Lower lobe of right lung (tissue), 2 donors: ENCODE results near the gene TRABD2A. TPM values are rescaled to one million over a fixed set of nuclear protein-coding genes. Genes with fewer than 3 reads are reported as not detected.

ENCODE experiments used
- ATAC-seq, 2 donors: fragments of 200-7000 bp; cut with Tn5 transposase; one replicate each; pipeline ENCODE4 v1.9.1; 2020 to 2022; ENCODE audit warnings: mild to moderate bottlenecking in 2 of 2, moderate library complexity in 2 of 2
- DNase-seq: peaks from one replicate; pipeline ENCODE4 v3.0.0-alpha.2; 2020
- H3K27ac ChIP-seq: fragments of 200-600 bp; one replicate; pipeline ENCODE4 v1.8.0; 2022
- H3K27me3 ChIP-seq: fragments of 200-600 bp; one replicate; pipeline ENCODE4 v1.8.0; 2022; ENCODE audit warnings: low read depth
- H3K36me3 ChIP-seq: fragments of 200-600 bp; one replicate; pipeline ENCODE4 v1.8.0; 2022; ENCODE audit warnings: mild to moderate bottlenecking
- H3K4me1 ChIP-seq: fragments of 200-600 bp; one replicate; pipeline ENCODE4 v1.8.0; 2022
- H3K4me3 ChIP-seq: fragments of 200-600 bp; one replicate; pipeline ENCODE4 v1.8.0; 2022; ENCODE audit warnings: mild to moderate bottlenecking
- H3K9me3 ChIP-seq: fragments of 200-600 bp; one replicate; pipeline ENCODE4 v1.8.0; 2022
- CTCF ChIP-seq: fragments of 200-600 bp; IDR thresholded peaks from one replicate; pipeline ENCODE4 v1.8.0; 2022; ENCODE audit warnings: antibody characterized with exemption, mild to moderate bottlenecking
- intact Hi-C: fragments of 100-400 bp; cut with DNase I; formaldehyde crosslinking; loops from one replicate; pipeline ENCODE4 v1.11.0; 2022
- total RNA-seq: library from RNA; stranded (reverse); fragmentation: NEBNext Ultra II Directional; extraction: Animal tissue kit (Norgen Biotek cat#: 25700); gene quantifications from one replicate; pipeline ENCODE4 v1.2.1, GENCODE V29; 2021
- donor health status: DM: no; HTN: yes; CAD: no; lungs with severe emphysema.

The TRABD2A gene
- total RNA-seq, 1 donor from 2014 or later: 5.4 TPM

- TF ChIP-seq CTCF: no peak
- H3K27ac ChIP-seq: no peak overlapping the region
- H3K27me3 ChIP-seq: no peaks in the 10 kb centered on the region
- H3K36me3 ChIP-seq: no peaks in the 10 kb centered on the region
- no peaks in the 10 kb centered on the region for H3K9me3 ChIP-seq
- intact Hi-C loops: no loop called here
- no peak for ATAC-seq
- H3K4me3 ChIP-seq: no peak overlapping the region
- DNase-seq: no peak
- no peaks in the 10 kb centered on the region for H3K4me1 ChIP-seq
Observed at GRCh38 chr2:84821806-84822205, 59.1 kb downstream of the TRABD2A start.

- intact Hi-C loops: no loop called here
- H3K27me3 ChIP-seq: no peaks in the 10 kb centered on the region
- H3K27ac ChIP-seq: no peak overlapping the region
- no peaks in the 10 kb centered on the region for H3K9me3 ChIP-seq
- no peak overlapping the region for H3K4me3 ChIP-seq
- ATAC-seq: no peak
- no peak for TF ChIP-seq CTCF
- no peaks in the 10 kb centered on the region for H3K36me3 ChIP-seq
- no peak for DNase-seq
- H3K4me1 ChIP-seq: no peaks in the 10 kb centered on the region
Observed at GRCh38 chr2:84817239-84817655, 63.6 kb downstream of the TRABD2A start.

DNA sequence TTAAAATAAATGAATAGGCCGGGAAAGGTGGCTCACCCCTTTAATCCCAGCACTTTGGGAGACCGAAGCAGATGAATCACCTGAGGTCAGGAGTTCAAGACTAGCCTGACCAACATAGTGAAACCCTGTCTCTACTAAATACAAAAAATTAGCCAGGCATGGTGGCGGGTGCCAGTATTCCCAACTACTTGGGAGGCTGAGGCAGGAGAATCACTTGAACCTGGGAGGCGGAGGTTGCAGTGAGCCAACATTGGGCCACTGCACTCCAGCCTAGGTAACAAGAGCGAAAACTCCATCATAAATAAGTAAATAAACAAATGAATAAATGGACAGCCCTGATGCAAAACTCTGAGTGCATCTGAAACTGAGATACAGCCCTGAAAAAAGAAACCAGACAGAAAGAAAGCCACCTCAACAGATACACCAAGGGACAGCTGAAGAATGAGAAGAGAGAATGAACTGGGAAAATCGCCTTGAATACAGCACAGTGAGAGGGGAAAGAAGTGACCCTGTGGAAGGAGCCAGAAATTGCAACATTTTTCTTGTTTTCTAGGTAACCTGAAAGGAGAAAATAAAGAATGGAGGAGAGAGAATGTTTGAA is 64.4 kb downstream of the TRABD2A start:
- Histone ChIP-seq H3K4me1 (no peaks in the 10 kb centered on the region), H3K36me3 (no peaks in the 10 kb centered on the region), H3K4me3 (no peak overlapping the region), H3K9me3 (no peaks in the 10 kb centered on the region), H3K27ac (no peak overlapping the region), H3K27me3 (no peaks in the 10 kb centered on the region)
- DNase-seq (no peak), ATAC-seq (no peak)
- no peak for TF ChIP-seq CTCF
- intact Hi-C loops: no loop called here

DNA sequence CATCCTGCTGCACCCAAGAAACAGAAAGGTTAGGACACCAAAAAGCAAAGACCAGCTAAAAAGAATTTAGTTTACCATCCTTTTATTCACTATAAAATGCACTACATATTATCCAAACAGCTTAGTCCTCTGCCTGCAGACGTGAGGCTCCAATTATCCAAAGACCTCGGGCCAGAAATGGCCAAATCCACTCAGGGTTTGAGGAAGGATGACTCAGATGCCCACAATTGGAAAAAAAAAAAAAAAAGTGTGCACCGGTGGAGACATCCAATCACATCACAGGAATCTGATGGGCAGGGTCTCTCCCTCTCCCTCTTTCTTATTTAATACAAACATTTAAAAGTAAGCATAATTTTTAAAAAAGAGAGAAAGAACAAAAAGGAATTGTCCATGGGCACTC is 65.7 kb downstream of the TRABD2A start:
- Histone ChIP-seq H3K4me3 (no peak overlapping the region), H3K9me3 (no peaks in the 10 kb centered on the region), H3K27me3 (no peaks in the 10 kb centered on the region), H3K36me3 (no peaks in the 10 kb centered on the region), H3K4me1 (no peaks in the 10 kb centered on the region), H3K27ac (no peak overlapping the region)
- ATAC-seq: no peak
- intact Hi-C loops: no loop called here
- no peak for TF ChIP-seq CTCF
- no peak for DNase-seq

DNA sequence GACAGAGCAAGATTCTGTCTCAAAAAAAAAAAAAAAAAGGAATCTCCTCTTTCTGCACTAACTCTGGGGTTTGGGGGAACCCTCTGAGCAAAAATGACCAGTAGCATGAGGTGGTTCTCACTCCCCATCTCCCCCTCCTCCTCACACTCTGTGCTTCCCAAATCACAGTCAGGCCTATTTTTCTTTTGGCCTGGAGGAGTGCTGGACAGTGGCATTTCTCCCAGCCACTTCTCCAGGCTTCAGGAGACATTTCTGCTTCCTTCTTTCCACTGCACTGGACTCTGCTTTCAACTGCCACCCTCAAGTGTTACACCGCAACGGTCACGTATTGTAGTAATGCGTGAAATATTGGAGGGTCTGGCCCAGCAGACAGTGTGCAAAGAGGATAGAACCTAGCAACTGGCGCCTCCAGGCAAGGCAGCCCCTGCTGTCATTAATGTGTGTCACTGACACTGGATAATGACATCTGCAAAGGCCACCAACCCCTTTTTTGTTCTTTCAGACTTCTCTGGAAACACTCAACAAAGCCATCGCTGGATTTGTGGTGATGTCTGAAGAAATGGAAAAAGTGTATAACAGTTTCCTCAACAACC is 68.9 kb downstream of the TRABD2A start:
- Histone ChIP-seq H3K36me3 (no peaks in the 10 kb centered on the region), H3K27ac (no peak overlapping the region), H3K27me3 (no peaks in the 10 kb centered on the region), H3K4me1 (peaks cover 7% of the 10 kb centered on the region), H3K4me3 (no peak overlapping the region), H3K9me3 (no peaks in the 10 kb centered on the region)
- no peak for ATAC-seq
- DNase-seq: no peak
- no peak for TF ChIP-seq CTCF
- intact Hi-C loops: no loop called here
